NB4 (cell line): ENCODE measurements around the gene KCNS3.

ENCODE experiments used
- DNase-seq: peaks from one replicate; pipeline ENCODE4 v3.0.0; 2010; ENCODE audit warnings: low read depth
- H3K4me3 ChIP-seq: one replicate; pipeline ENCODE4 v1.5.1; 2011; ENCODE audit warnings: mild to moderate bottlenecking, low read depth, low read length, moderate library complexity
- MYC ChIP-seq: IDR thresholded peaks from 2 replicates; pipeline ENCODE4 v1.6.1; 2011; ENCODE audit warnings: low read depth, low read length
- POLR2A ChIP-seq: IDR thresholded peaks from 2 replicates; pipeline ENCODE4 v1.6.1; 2011; ENCODE audit warnings: mild to moderate bottlenecking; ENCODE audit not compliant: insufficient read length; ENCODE audit errors: extremely low read depth
- TF ChIP-seq, protein P1 (sequence below): IDR thresholded peaks from 2 replicates; pipeline ENCODE4 v1.6.1; 2011; ENCODE audit warnings: low read depth, low read length
- TF ChIP-seq, protein P2 (sequence below): IDR thresholded peaks from one replicate; pipeline ENCODE4 v1.5.1; 2012; ENCODE audit warnings: low read depth, low read length

KCNS3 gene

GRCh38 chr2:17851731-17852585 is 26.5 kb upstream of the KCNS3 start:
- no peak overlapping the region for H3K4me3 ChIP-seq

GRCh38 chr2:17853799-17854198 is 24.7 kb upstream of the KCNS3 start:
- TF ChIP-seq MYC, result no peak
- TF ChIP-seq, protein P1, sequence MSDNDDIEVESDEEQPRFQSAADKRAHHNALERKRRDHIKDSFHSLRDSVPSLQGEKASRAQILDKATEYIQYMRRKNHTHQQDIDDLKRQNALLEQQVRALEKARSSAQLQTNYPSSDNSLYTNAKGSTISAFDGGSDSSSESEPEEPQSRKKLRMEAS, result no peak
- TF ChIP-seq, protein P2, sequence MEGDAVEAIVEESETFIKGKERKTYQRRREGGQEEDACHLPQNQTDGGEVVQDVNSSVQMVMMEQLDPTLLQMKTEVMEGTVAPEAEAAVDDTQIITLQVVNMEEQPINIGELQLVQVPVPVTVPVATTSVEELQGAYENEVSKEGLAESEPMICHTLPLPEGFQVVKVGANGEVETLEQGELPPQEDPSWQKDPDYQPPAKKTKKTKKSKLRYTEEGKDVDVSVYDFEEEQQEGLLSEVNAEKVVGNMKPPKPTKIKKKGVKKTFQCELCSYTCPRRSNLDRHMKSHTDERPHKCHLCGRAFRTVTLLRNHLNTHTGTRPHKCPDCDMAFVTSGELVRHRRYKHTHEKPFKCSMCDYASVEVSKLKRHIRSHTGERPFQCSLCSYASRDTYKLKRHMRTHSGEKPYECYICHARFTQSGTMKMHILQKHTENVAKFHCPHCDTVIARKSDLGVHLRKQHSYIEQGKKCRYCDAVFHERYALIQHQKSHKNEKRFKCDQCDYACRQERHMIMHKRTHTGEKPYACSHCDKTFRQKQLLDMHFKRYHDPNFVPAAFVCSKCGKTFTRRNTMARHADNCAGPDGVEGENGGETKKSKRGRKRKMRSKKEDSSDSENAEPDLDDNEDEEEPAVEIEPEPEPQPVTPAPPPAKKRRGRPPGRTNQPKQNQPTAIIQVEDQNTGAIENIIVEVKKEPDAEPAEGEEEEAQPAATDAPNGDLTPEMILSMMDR, result no peak
- no peak for TF ChIP-seq POLR2A
- DNase-seq, result no peak
- H3K4me3 ChIP-seq, result no peak overlapping the region

More at GRCh38 chr2:17851731-17852585, 26.5 kb upstream of the KCNS3 start:
- peak; percentile 63 for DNase-seq
- TF ChIP-seq, protein P1, result no peak
- TF ChIP-seq, protein P2, result peak; percentile 76

DNA sequence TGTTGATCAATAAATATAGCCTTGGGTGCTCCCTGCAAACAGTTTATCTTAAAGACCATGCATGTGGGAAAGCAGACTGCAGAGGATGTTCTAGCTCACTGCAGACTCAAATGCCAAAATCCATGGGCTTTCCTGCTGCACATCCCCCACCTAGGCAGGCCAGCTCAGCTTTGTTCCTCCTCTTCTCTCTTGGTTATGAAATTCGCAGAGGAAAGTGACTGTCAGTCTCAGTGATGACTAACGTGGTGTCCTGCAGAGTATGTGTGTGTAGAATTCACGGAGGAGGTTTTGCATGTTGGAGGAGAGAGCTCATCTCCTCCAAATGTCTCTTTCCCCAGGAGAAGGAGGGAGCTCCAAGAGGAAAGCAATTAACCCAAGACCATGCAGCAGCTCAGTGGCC is 21.4 kb upstream of the KCNS3 start:
- no peak overlapping the region for H3K4me3 ChIP-seq
- peak; percentile 16 for DNase-seq
- TF ChIP-seq POLR2A, result no peak
- TF ChIP-seq MYC, result no peak
- TF ChIP-seq, protein P2, result no peak
- TF ChIP-seq, protein P1, result no peak

DNA sequence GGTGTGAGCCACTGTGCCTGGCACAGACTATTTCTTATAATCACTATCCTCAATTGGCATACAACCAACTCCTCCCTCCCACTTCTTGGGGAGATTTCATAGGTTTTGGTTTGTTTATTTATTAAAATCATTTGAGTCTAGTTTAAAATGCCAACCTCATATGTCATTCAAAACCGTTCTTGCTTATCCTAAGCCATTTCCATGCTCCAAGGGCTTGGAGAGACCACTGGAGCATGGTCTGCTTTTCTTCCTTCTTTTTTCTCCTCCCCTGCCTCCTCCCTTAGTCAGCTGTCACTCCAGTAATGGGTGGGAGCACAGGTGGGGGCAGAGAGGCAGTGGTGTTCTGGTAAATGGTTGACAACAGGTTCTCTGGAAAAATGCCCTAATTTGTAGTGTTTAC is 20.4 kb upstream of the KCNS3 start:
- TF ChIP-seq POLR2A (no peak), MYC (no peak)
- TF ChIP-seq, protein P2, result no peak
- TF ChIP-seq, protein P1, result no peak
- DNase-seq, result no peak
- H3K4me3 ChIP-seq, result no peak overlapping the region

DNA sequence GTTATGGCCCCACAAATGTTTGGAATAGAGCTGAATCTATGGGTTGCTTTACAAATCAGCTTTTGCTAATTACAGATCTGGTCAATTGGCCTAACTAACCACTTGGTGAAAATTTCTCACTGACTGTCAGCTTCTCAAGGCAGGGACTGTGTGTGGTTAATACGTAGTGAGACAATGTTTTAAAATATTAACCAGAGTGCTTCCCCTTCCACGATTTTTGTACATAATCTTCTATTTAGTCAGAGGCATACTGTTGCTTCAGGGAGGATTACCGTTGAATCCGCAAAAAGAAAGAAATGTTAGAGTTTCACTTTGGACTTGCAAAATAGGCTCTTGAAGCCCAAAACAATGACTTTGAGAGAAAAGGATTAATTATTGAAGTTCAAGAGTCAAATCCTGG is 14.9 kb upstream of the KCNS3 start:
- no peak for DNase-seq
- no peak overlapping the region for H3K4me3 ChIP-seq
- no peak for TF ChIP-seq MYC
- TF ChIP-seq, protein P2, result no peak
- TF ChIP-seq POLR2A, result no peak
- TF ChIP-seq, protein P1, result no peak

DNA sequence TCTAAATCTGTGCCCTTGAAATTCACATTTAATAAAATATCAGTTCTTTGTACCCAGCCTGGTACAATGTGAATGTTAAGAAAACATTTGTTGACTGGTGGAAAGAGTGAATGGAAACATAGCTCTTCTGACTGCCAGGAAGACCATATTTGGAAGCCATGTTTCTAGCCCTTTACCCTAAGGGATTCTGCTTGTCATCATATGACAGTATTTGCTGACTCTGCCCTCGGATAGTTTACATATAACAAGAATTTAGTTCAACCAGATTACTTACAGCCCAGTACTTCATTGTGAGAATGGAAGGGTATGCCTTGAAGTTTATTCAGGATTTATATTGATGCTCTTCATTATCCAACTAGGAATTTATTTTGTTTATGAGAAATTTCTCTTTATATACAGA is 13.8 kb upstream of the KCNS3 start:
- H3K4me3 ChIP-seq, result no peak overlapping the region
- DNase-seq, result no peak
- TF ChIP-seq MYC (no peak), POLR2A (no peak)
- TF ChIP-seq, protein P1, result no peak
- TF ChIP-seq, protein P2, result no peak
